Uterus (tissue), 4 donors: ENCODE data around the gene ZNF839. TPM values are rescaled to one million over a fixed set of nuclear protein-coding genes. Genes with fewer than 3 reads are reported as not detected.
A peak's percentile ranks its signal among the peaks of the same experiment; 100 is the strongest.

Source experiments
- DNase-seq, 2 donors: peaks; one replicate each; pipeline ENCODE4 v3.0.0-alpha.2; 2019 to 2020
- H3K27ac ChIP-seq, 2 donors: fragments of 200-600 bp; sonication (generic); 1 replicate in 1 of 2; 2 replicates in 1 of 2; pipeline ENCODE4 v1.5.1; 2016 to 2018
- H3K27me3 ChIP-seq, 2 donors: fragments of 200-600 bp; sonication (generic); one replicate each; pipeline ENCODE4 v1.5.1; 2018 to 2019; ENCODE audit warnings: control low read depth in 1 of 2
- H3K36me3 ChIP-seq, 2 donors: fragments of 200-600 bp; sonication (generic); one replicate each; pipeline ENCODE4 v1.5.1; 2019; ENCODE audit warnings: control low read depth in 1 of 2
- H3K4me1 ChIP-seq, 2 donors: fragments of 200-600 bp; sonication (generic); one replicate each; pipeline ENCODE4 v1.5.1; 2018 to 2019; ENCODE audit warnings: control low read depth in 1 of 2
- H3K4me3 ChIP-seq, 2 donors: fragments of 200-600 bp; sonication (generic); 1 replicate in 1 of 2; 2 replicates in 1 of 2; pipeline ENCODE4 v1.5.1; 2018 to 2019; ENCODE audit warnings: mild to moderate bottlenecking in 1 of 2
- H3K9me3 ChIP-seq, 2 donors: fragments of 200-600 bp; sonication (generic); one replicate each; pipeline ENCODE4 v1.5.1; 2019; ENCODE audit warnings: control low read depth in 1 of 2
- CTCF ChIP-seq, 4 experiments: fragments of 200-600 bp in 2 of 4; fragments of 450-650 bp in 2 of 4; sonication (generic) in 2 of 4; IDR thresholded peaks; one replicate each; pipeline ENCODE4 v1.5.1; 2016 to 2019; ENCODE audit warnings: antibody characterized with exemption in 4 of 4, mild to moderate bottlenecking in 2 of 4, moderate library complexity in 1 of 4
- POLR2A ChIP-seq, 2 donors: fragments of 450-650 bp; IDR thresholded peaks; one replicate each; pipeline ENCODE4 v1.6.1; 2016; ENCODE audit warnings: antibody characterized with exemption in 2 of 2, mild to moderate bottlenecking in 1 of 2, moderate library complexity in 1 of 2
- intact Hi-C: fragments of 100-400 bp; cut with DNase I; formaldehyde crosslinking; loops from one replicate; pipeline ENCODE4 v1.15.1; 2023; ENCODE audit warnings: low total_unique reads
- total RNA-seq, 4 donors: library from RNA; depleted of rRNA in 3 of 4; stranded (reverse); fragments of >200 nt in 3 of 4; gene quantifications; one replicate each; pipeline versions ENCODE4 v1.1.0 to v1.2.4, GENCODE V29; 2014 to 2023
- donor health status: DM: yes; HTN: yes; CAD: no.

Gene ZNF839
- total RNA-seq, 4 donors from 2014 or later = 0.29 to 12.8 (median 6.4) TPM

GRCh38 chr14:102318781-102319276 lies 717 bp upstream of the ZNF839 start:
- TF ChIP-seq POLR2A (IDR thresholded peaks at IDR 0.05) = no peak
- TF ChIP-seq CTCF (IDR thresholded peaks at IDR 0.05) = no peak
- intact Hi-C loops = loop anchor here (10.0 kb wide), 1 partner anchor 84 kb away; no protein-coding TSS in a partner anchor
- Histone ChIP-seq H3K4me3 (peak overlapping the region; percentile 55 to 72), H3K27me3 (no peaks in the 10 kb centered on the region), H3K4me1 (peaks cover 0 to 4% of the 10 kb centered on the region in 2 donors), H3K36me3 (no peaks in the 10 kb centered on the region), H3K27ac (peak overlapping the region; percentile 96 to 98), H3K9me3 (no peaks in the 10 kb centered on the region)
- peak; percentile 37 to 39 for DNase-seq

- Histone ChIP-seq H3K27ac (peak overlapping the region; percentile 96 to 98), H3K4me1 (no peaks in the 10 kb centered on the region), H3K4me3 (peak overlapping the region; percentile 55 to 72), H3K9me3 (no peaks in the 10 kb centered on the region), H3K36me3 (no peaks in the 10 kb centered on the region), H3K27me3 (no peaks in the 10 kb centered on the region)
- intact Hi-C loops = no loop called here
- TF ChIP-seq CTCF (IDR thresholded peaks at IDR 0.05) (no peak), POLR2A (IDR thresholded peaks at IDR 0.05) (no peak)
- DNase-seq = peak; percentile 53 to 62
Measured at GRCh38 chr14:102320033-102320660, 601 bp downstream of the ZNF839 start.

- intact Hi-C loops = no loop called here
- Histone ChIP-seq H3K4me1 (no peaks in the 10 kb centered on the region), H3K27ac (peak overlapping the region; percentile 96 to 98), H3K27me3 (no peaks in the 10 kb centered on the region), H3K36me3 (no peaks in the 10 kb centered on the region), H3K4me3 (peak overlapping the region in 1 of 2 donors; percentile 55), H3K9me3 (no peaks in the 10 kb centered on the region)
- TF ChIP-seq CTCF (IDR thresholded peaks at IDR 0.05) (no peak), POLR2A (IDR thresholded peaks at IDR 0.05) (no peak)
- no peak for DNase-seq
Measured at GRCh38 chr14:102320671-102321455, 1.3 kb downstream of the ZNF839 start.

- Histone ChIP-seq H3K4me1 (no peaks in the 10 kb centered on the region), H3K27ac (no peak overlapping the region), H3K27me3 (no peaks in the 10 kb centered on the region), H3K9me3 (no peaks in the 10 kb centered on the region), H3K4me3 (no peak overlapping the region), H3K36me3 (no peaks in the 10 kb centered on the region)
- TF ChIP-seq POLR2A (IDR thresholded peaks at IDR 0.05) (no peak), CTCF (IDR thresholded peaks at IDR 0.05) (no peak)
- no peak for DNase-seq
- intact Hi-C loops = no loop called here
Measured at GRCh38 chr14:102321456-102322422, 2.2 kb downstream of the ZNF839 start.
